KMS-11 (cell line): ENCODE results near the gene SRSF6.
"Not testable (repeated sequence)": the region's sequence is repeated elsewhere in the genome, so short reads cannot be mapped to it uniquely, and the experiment has no call there.

ENCODE experiments used
- H2AFZ ChIP-seq: fragments of 200-600 bp; sonication (generic); 2 replicates; pipeline ENCODE4 v1.6.1; 2016; ENCODE audit warnings: antibody characterized with exemption, mixed run types, low read depth
- H3K27ac ChIP-seq: fragments of 200-600 bp; sonication (generic); 2 replicates; pipeline ENCODE4 v1.6.1; 2016; ENCODE audit warnings: mild to moderate bottlenecking, mixed run types
- H3K27me3 ChIP-seq: fragments of 200-600 bp; sonication (generic); 2 replicates; pipeline ENCODE4 v1.6.1; 2017; ENCODE audit warnings: mild to moderate bottlenecking, low read depth, mixed run types, moderate library complexity; ENCODE audit not compliant: insufficient read depth
- H3K36me3 ChIP-seq: fragments of 200-600 bp; sonication (generic); 2 replicates; pipeline ENCODE4 v1.6.1; 2017; ENCODE audit warnings: mild to moderate bottlenecking, mixed run types; ENCODE audit not compliant: insufficient read depth
- H3K4me1 ChIP-seq: fragments of 200-600 bp; sonication (generic); 2 replicates; pipeline ENCODE4 v1.6.1; 2016; ENCODE audit warnings: mild to moderate bottlenecking, low read depth, mixed run types; ENCODE audit not compliant: poor library complexity, severe bottlenecking
- H3K4me2 ChIP-seq: fragments of 200-600 bp; sonication (generic); 2 replicates; pipeline ENCODE4 v1.7.0; 2016; ENCODE audit warnings: mild to moderate bottlenecking, mixed run types
- H3K4me3 ChIP-seq: fragments of 200-600 bp; sonication (generic); IDR thresholded peaks from 2 replicates; pipeline ENCODE4 v1.6.1; 2017; ENCODE audit warnings: low read depth, low read length, mixed read lengths; ENCODE audit not compliant: insufficient read depth
- H3K79me2 ChIP-seq: fragments of 200-600 bp; sonication (generic); 2 replicates; pipeline ENCODE4 v1.6.1; 2016; ENCODE audit warnings: low read depth, mixed run types; ENCODE audit not compliant: insufficient read depth
- H3K9ac ChIP-seq: fragments of 200-600 bp; sonication (generic); 2 replicates; pipeline ENCODE4 v1.6.1; 2016; ENCODE audit warnings: mild to moderate bottlenecking, mixed run types
- H4K20me1 ChIP-seq: fragments of 200-600 bp; sonication (generic); 2 replicates; pipeline ENCODE4 v1.6.1; 2016; ENCODE audit warnings: mild to moderate bottlenecking, mixed run types; ENCODE audit not compliant: insufficient read depth
- TF ChIP-seq, protein P1 (sequence below): fragments of 200-600 bp; sonication (generic); conservative IDR thresholded peaks from 2 replicates; pipeline ENCODE4 v1.6.1; 2017; ENCODE audit warnings: low read depth, mild to moderate bottlenecking, antibody characterized with exemption, low read length, moderate library complexity, mixed read lengths

Gene SRSF6

GRCh38 chr20:43477619-43478018 lies 19.9 kb downstream of the SRSF6 start:
- TF ChIP-seq, protein P1, sequence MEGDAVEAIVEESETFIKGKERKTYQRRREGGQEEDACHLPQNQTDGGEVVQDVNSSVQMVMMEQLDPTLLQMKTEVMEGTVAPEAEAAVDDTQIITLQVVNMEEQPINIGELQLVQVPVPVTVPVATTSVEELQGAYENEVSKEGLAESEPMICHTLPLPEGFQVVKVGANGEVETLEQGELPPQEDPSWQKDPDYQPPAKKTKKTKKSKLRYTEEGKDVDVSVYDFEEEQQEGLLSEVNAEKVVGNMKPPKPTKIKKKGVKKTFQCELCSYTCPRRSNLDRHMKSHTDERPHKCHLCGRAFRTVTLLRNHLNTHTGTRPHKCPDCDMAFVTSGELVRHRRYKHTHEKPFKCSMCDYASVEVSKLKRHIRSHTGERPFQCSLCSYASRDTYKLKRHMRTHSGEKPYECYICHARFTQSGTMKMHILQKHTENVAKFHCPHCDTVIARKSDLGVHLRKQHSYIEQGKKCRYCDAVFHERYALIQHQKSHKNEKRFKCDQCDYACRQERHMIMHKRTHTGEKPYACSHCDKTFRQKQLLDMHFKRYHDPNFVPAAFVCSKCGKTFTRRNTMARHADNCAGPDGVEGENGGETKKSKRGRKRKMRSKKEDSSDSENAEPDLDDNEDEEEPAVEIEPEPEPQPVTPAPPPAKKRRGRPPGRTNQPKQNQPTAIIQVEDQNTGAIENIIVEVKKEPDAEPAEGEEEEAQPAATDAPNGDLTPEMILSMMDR = no peak
- H3K4me1 ChIP-seq = no peaks in the 10 kb centered on the region

GRCh38 chr20:43490038-43490437 lies 32.3 kb downstream of the SRSF6 start:
- H2AFZ ChIP-seq = no peak overlapping the region
- no peaks in the 10 kb centered on the region for H4K20me1 ChIP-seq
- H3K4me1 ChIP-seq = no peaks in the 10 kb centered on the region
- no peaks in the 10 kb centered on the region for H3K27me3 ChIP-seq
- H3K4me3 ChIP-seq = no peak overlapping the region
- H3K36me3 ChIP-seq = no peaks in the 10 kb centered on the region
- H3K9ac ChIP-seq = no peak overlapping the region
- H3K4me2 ChIP-seq = no peak overlapping the region
- H3K27ac ChIP-seq = no peak overlapping the region
- TF ChIP-seq, protein P1 = no peak
- no peaks in the 10 kb centered on the region for H3K79me2 ChIP-seq

More at GRCh38 chr20:43477619-43478018, 19.9 kb downstream of the SRSF6 start:
- Histone ChIP-seq H3K27ac (no peak overlapping the region), H3K79me2 (no peaks in the 10 kb centered on the region), H3K4me3 (no peak overlapping the region), H3K9ac (no peak overlapping the region), H2AFZ (no peak overlapping the region), H3K4me2 (no peak overlapping the region), H3K27me3 (no peaks in the 10 kb centered on the region), H4K20me1 (no peaks in the 10 kb centered on the region), H3K36me3 (no peaks in the 10 kb centered on the region)

DNA sequence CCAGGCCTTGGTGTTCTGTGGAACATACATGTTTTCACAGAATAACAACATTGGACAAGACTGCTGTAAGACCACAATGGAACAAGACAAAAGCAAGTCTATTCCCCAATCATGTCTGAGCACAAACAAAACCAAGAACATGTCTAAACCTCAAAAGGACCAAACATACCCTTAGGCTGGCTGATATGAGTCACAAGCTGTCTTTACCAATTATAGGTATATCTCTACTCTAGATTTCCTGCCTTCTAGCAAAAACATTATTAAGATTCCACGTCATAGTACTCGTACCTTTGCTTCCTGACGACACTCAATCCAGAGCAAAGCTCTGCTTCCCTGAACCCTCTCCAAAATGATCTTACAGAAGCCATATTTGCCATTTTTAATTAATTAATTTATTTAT lies 34.4 kb downstream of the SRSF6 start:
- Histone ChIP-seq H3K27me3 (no peaks in the 10 kb centered on the region), H3K79me2 (no peaks in the 10 kb centered on the region), H4K20me1 (no peaks in the 10 kb centered on the region), H3K4me3 (no peak overlapping the region), H2AFZ (no peak overlapping the region), H3K27ac (no peak overlapping the region), H3K36me3 (no peaks in the 10 kb centered on the region), H3K4me1 (no peaks in the 10 kb centered on the region), H3K4me2 (no peak overlapping the region), H3K9ac (no peak overlapping the region)
- TF ChIP-seq, protein P1 = no peak

DNA sequence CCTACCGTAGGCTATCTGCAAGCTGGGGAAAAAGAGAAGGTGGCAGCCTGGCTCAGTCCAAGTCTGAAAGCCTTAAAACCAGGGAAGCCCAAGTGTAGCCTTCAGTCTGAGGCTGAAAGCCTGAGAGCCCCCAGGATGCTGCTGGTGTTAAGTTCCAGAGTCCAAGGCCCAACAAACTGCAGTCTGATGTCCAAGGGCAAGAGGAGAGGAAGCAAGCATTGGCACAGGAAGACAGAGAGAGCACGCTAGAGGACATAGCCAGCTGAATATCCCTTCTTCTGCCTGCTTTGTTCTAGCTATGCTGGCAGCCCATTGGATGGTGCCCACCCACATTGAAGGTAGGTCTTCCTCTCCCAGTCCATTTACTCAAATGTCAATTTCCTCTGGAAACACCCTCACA lies 37.7 kb downstream of the SRSF6 start:
- H3K79me2 ChIP-seq = no peaks in the 10 kb centered on the region
- TF ChIP-seq, protein P1 = no peak
- H3K27me3 ChIP-seq = no peaks in the 10 kb centered on the region
- H2AFZ ChIP-seq = no peak overlapping the region
- no peaks in the 10 kb centered on the region for H3K4me1 ChIP-seq
- H3K27ac ChIP-seq = no peak overlapping the region
- H3K36me3 ChIP-seq = no peaks in the 10 kb centered on the region
- H4K20me1 ChIP-seq = no peaks in the 10 kb centered on the region
- no peak overlapping the region for H3K9ac ChIP-seq
- no peak overlapping the region for H3K4me2 ChIP-seq
- H3K4me3 ChIP-seq = no peak overlapping the region

DNA sequence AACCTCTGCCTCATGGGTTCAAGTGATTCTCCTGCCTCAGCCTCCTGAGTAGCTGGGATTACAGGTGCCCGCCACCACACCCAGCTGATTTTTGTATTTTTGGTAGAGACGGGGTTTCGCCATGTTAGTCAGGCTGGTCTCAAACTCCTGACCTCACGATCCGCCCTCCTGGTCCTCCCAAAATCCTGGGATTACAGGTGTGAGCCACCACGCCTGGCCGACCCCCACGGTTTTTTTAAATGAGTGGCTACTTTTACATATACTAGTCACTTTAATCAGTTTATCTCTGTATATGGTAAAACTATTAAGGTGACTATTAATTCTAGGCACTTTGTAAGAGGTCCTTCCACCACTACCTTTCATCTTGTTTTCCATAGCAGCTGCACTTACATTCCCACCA lies 44.3 kb downstream of the SRSF6 start:
- H2AFZ ChIP-seq, H3K4me3 ChIP-seq, H3K4me1 ChIP-seq, H3K27ac ChIP-seq, H3K9ac ChIP-seq, H3K4me2 ChIP-seq, H3K79me2 ChIP-seq, H3K36me3 ChIP-seq, H4K20me1 ChIP-seq, H3K27me3 ChIP-seq: not testable (repeated sequence)
